ENCODE results near the gene KCNQ1.

The KCNQ1 gene

GRCh38 chr11:2783536-2784082, 338.8 kb downstream of the KCNQ1 start:
- Histone ChIP-seq H3K27ac (ENCODE audit: low read length) (no peak overlapping the region), H2AFZ (ENCODE audit: low read depth, low read length) (no peak overlapping the region), H3K4me3 (ENCODE audit: low read depth in 1 of 2, low read length in 2 of 2) (no peak overlapping the region), H3K9ac (ENCODE audit: low read depth, low read length) (no peak overlapping the region), H3K36me3 (ENCODE audit: insufficient read depth, low read length) (no peaks in the 10 kb centered on the region), H3K79me2 (ENCODE audit: insufficient read depth, low read length) (no peaks in the 10 kb centered on the region), H3K9me3 (ENCODE audit: insufficient read depth, low read length, severe bottlenecking) (no peaks in the 10 kb centered on the region), H3K27me3 (ENCODE audit: insufficient read depth, low read length, poor library complexity) (peaks cover 17% of the 10 kb centered on the region), H3K4me2 (ENCODE audit: insufficient read depth, low read length) (no peak overlapping the region), H3K4me1 (ENCODE audit: insufficient read depth, low read length) (no peaks in the 10 kb centered on the region), H4K20me1 (ENCODE audit: insufficient read depth, low read length) (peaks cover 12% of the 10 kb centered on the region)
- no peak for TF ChIP-seq EZH2 (IDR thresholded peaks at IDR 0.05; ENCODE audit: borderline replicate concordance, low read depth, low read length, severe bottlenecking)
- TF ChIP-seq, protein P1, sequence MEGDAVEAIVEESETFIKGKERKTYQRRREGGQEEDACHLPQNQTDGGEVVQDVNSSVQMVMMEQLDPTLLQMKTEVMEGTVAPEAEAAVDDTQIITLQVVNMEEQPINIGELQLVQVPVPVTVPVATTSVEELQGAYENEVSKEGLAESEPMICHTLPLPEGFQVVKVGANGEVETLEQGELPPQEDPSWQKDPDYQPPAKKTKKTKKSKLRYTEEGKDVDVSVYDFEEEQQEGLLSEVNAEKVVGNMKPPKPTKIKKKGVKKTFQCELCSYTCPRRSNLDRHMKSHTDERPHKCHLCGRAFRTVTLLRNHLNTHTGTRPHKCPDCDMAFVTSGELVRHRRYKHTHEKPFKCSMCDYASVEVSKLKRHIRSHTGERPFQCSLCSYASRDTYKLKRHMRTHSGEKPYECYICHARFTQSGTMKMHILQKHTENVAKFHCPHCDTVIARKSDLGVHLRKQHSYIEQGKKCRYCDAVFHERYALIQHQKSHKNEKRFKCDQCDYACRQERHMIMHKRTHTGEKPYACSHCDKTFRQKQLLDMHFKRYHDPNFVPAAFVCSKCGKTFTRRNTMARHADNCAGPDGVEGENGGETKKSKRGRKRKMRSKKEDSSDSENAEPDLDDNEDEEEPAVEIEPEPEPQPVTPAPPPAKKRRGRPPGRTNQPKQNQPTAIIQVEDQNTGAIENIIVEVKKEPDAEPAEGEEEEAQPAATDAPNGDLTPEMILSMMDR (IDR thresholded peaks at IDR 0.05; ENCODE audit: borderline replicate concordance, extremely low read depth, low read length, poor library complexity, severe bottlenecking): no peak
- ATAC-seq (ENCODE audit: insufficient read depth, low read depth) (no peak), DNase-seq (no peak)

GRCh38 chr11:2787816-2788167, 343.0 kb downstream of the KCNQ1 start:
- no peak overlapping the region for H3K27ac ChIP-seq (ENCODE audit: low read length)
- no peaks in the 10 kb centered on the region for H3K4me1 ChIP-seq (ENCODE audit: insufficient read depth, low read length)
- H3K27me3 ChIP-seq (ENCODE audit: insufficient read depth, low read length, poor library complexity): peaks cover 8% of the 10 kb centered on the region
- no peaks in the 10 kb centered on the region for H3K9me3 ChIP-seq (ENCODE audit: insufficient read depth, low read length, severe bottlenecking)
- no peak overlapping the region for H2AFZ ChIP-seq (ENCODE audit: low read depth, low read length)
- no peak for DNase-seq
- no peaks in the 10 kb centered on the region for H3K36me3 ChIP-seq (ENCODE audit: insufficient read depth, low read length)
- no peak for TF ChIP-seq EZH2 (IDR thresholded peaks at IDR 0.05; ENCODE audit: borderline replicate concordance, low read depth, low read length, severe bottlenecking)
- TF ChIP-seq, protein P1 (IDR thresholded peaks at IDR 0.05; ENCODE audit: borderline replicate concordance, extremely low read depth, low read length, poor library complexity, severe bottlenecking): no peak
- H3K9ac ChIP-seq (ENCODE audit: low read depth, low read length): no peak overlapping the region
- no peaks in the 10 kb centered on the region for H4K20me1 ChIP-seq (ENCODE audit: insufficient read depth, low read length)
- no peak overlapping the region for H3K4me2 ChIP-seq (ENCODE audit: insufficient read depth, low read length)
- no peaks in the 10 kb centered on the region for H3K79me2 ChIP-seq (ENCODE audit: insufficient read depth, low read length)
- no peak overlapping the region for H3K4me3 ChIP-seq (ENCODE audit: low read depth in 1 of 2, low read length in 2 of 2)
- ATAC-seq (ENCODE audit: insufficient read depth, low read depth): no peak

- Histone ChIP-seq H3K79me2 (ENCODE audit: insufficient read depth, low read length) (no peaks in the 10 kb centered on the region), H3K9me3 (ENCODE audit: insufficient read depth, low read length, severe bottlenecking) (no peaks in the 10 kb centered on the region), H3K27me3 (ENCODE audit: insufficient read depth, low read length, poor library complexity) (peaks cover 3% of the 10 kb centered on the region), H3K4me1 (ENCODE audit: insufficient read depth, low read length) (no peaks in the 10 kb centered on the region), H3K36me3 (ENCODE audit: insufficient read depth, low read length) (no peaks in the 10 kb centered on the region), H3K4me3 (ENCODE audit: low read depth in 1 of 2, low read length in 2 of 2) (no peak overlapping the region), H2AFZ (ENCODE audit: low read depth, low read length) (no peak overlapping the region), H4K20me1 (ENCODE audit: insufficient read depth, low read length) (no peaks in the 10 kb centered on the region), H3K9ac (ENCODE audit: low read depth, low read length) (no peak overlapping the region), H3K4me2 (ENCODE audit: insufficient read depth, low read length) (no peak overlapping the region), H3K27ac (ENCODE audit: low read length) (no peak overlapping the region)
- no peak for ATAC-seq (ENCODE audit: insufficient read depth, low read depth)
- TF ChIP-seq, protein P1 (IDR thresholded peaks at IDR 0.05; ENCODE audit: borderline replicate concordance, extremely low read depth, low read length, poor library complexity, severe bottlenecking): no peak
- TF ChIP-seq EZH2 (IDR thresholded peaks at IDR 0.05; ENCODE audit: borderline replicate concordance, low read depth, low read length, severe bottlenecking): no peak
- DNase-seq: no peak
Measured at GRCh38 chr11:2788168-2789071, 343.6 kb downstream of the KCNQ1 start.
